Panc1 (cell line): ENCODE results near the gene SERPINE3. TPM values are rescaled to one million over a fixed set of nuclear protein-coding genes. Genes with fewer than 3 reads are reported as not detected.

Source experiments
- ATAC-seq: fragments of 200-7000 bp; cut with Tn5 transposase; 2 replicates; pipeline ENCODE4 v1.9.1; 2020; ENCODE audit warnings: mild to moderate bottlenecking, moderate library complexity
- BruUV-seq: library from RNA; stranded (reverse); fragments of 400-500 nt; replicated peaks from 2 replicates; lab custom pipeline; 2021; lab: Mats Ljungman, UMichigan
- CTCF ChIA-PET: fragments of 300-600 bp; sonication (Branson Sonifier 250); formaldehyde crosslinking; loops from one replicate; lab custom pipeline; 2022; ENCODE audit warnings: antibody characterized with exemption; lab: Charles Lee
- POLR2A ChIA-PET: fragments of 300-600 bp; sonication (Branson Sonifier 250); formaldehyde crosslinking; loops from one replicate; lab custom pipeline; 2022; ENCODE audit warnings: antibody characterized with exemption; lab: Charles Lee
- DNase-seq: peaks from one replicate; pipeline ENCODE4 v3.0.0-alpha.2; 2010; ENCODE audit warnings: low read depth, low spot score
- H3K27ac ChIP-seq: 2 replicates; pipeline ENCODE4 v1.5.1; 2011; ENCODE audit warnings: mild to moderate bottlenecking, low read length, inconsistent platforms
- H3K27me3 ChIP-seq: fragments of 200-500 bp; sonication (Bioruptor generic); 2 replicates; pipeline ENCODE4 v1.6.0; 2014; ENCODE audit warnings: low read length, inconsistent platforms; ENCODE audit not compliant: control insufficient read depth, insufficient read depth
- H3K36me3 ChIP-seq: fragments of 200-500 bp; sonication (Bioruptor generic); 2 replicates; pipeline ENCODE4 v1.5.1; 2014; ENCODE audit warnings: inconsistent platforms, mild to moderate bottlenecking, low read length, moderate library complexity; ENCODE audit not compliant: control insufficient read depth, insufficient read depth
- H3K4me1 ChIP-seq: 2 replicates; pipeline ENCODE4 v1.5.1; 2011; ENCODE audit warnings: inconsistent platforms, mild to moderate bottlenecking, low read length, moderate library complexity; ENCODE audit not compliant: control insufficient read depth, insufficient read depth
- H3K4me3 ChIP-seq, 2 experiments: 2 replicates each; pipeline ENCODE4 v1.5.1; 2011 to 2012; ENCODE audit warnings: low read depth in 2 of 2, low read length in 2 of 2, mild to moderate bottlenecking in 2 of 2, inconsistent platforms in 1 of 2, moderate library complexity in 1 of 2
- H3K9me3 ChIP-seq: fragments of 200-500 bp; sonication (Bioruptor generic); 2 replicates; pipeline ENCODE4 v1.5.1; 2014; ENCODE audit warnings: low read depth, mild to moderate bottlenecking, inconsistent platforms, low read length, moderate library complexity; ENCODE audit not compliant: control insufficient read depth, insufficient read depth
- POLR2AphosphoS5 ChIP-seq: IDR thresholded peaks from 2 replicates; pipeline ENCODE4 v1.6.1; 2012; ENCODE audit warnings: mild to moderate bottlenecking, low read depth, low read length, moderate library complexity
- SIN3A ChIP-seq: IDR thresholded peaks from 2 replicates; pipeline ENCODE4 v1.6.1; 2012; ENCODE audit warnings: low read depth, mild to moderate bottlenecking, low read length, moderate library complexity, borderline replicate concordance; ENCODE audit not compliant: insufficient read depth
- TCF7L2 ChIP-seq: IDR thresholded peaks from 2 replicates; pipeline ENCODE4 v1.6.1; 2011; ENCODE audit warnings: mild to moderate bottlenecking, low read depth, low read length, inconsistent platforms
- in situ Hi-C: cut with HindIII; loops from 2 replicates; pipeline ENCODE4 v1.10.0; 2016; ENCODE audit warnings: low sequenced_read_pairs, low pct_unique_long_range_greater_than_20kb
- intact Hi-C: fragments of 100-400 bp; cut with micrococcal nuclease; formaldehyde crosslinking; loops from one replicate; pipeline ENCODE4 v1.10.0; 2022; ENCODE audit not compliant: unreplicated experiment
- total RNA-seq: library from RNA; stranded (reverse); gene quantifications from one replicate; pipeline ENCODE4 v1.2.1, GENCODE V29; 2021; ENCODE audit not compliant: unreplicated experiment
- TF ChIP-seq, protein P1 (sequence below): fragments of 450-650 bp; IDR thresholded peaks from 2 replicates; pipeline ENCODE4 v1.5.1; 2017; ENCODE audit warnings: mild to moderate bottlenecking
- TF ChIP-seq, protein P2 (sequence below), 2 experiments: IDR thresholded peaks; 2 replicates each; pipeline ENCODE4 v1.6.1; 2011 to 2012; ENCODE audit warnings: low read depth in 2 of 2, control low read depth in 1 of 2, low read length in 1 of 2, mild to moderate bottlenecking in 1 of 2, moderate library complexity in 1 of 2; ENCODE audit not compliant: insufficient read depth in 1 of 2

The SERPINE3 gene
- total RNA-seq, 1 experiment from 2014 or later: not detected

DNA sequence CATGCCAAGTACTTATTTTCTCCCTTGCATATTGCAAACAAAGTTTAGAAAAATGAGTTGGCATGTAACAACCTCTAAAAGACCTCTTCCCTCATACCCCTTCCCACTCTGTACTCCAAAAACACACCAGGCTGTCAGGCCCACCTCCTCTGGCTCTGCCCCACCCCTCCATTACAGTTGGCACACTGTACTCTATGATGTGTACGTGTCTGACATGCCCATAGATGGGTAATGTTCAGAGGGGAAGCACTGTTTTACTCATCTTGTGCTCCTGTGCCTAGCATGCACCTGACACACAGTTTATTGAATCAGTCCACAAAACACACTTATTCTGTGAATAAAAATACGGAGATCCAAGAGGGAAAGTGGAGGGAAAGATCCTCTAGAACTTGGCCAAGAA, 45.6 kb downstream of the SERPINE3 start:
- in situ Hi-C loops (no loop called here), intact Hi-C loops (no loop called here)
- no peaks in the 10 kb centered on the region for H3K27me3 ChIP-seq
- BruUV-seq: no TSS peak
- H3K4me1 ChIP-seq: no peaks in the 10 kb centered on the region
- CTCF ChIA-PET: no interaction called here
- DNase-seq (no peak), ATAC-seq (no peak)
- POLR2A ChIA-PET: no interaction called here
- H3K27ac ChIP-seq: no peak overlapping the region
- H3K36me3 ChIP-seq: peaks cover 15% of the 10 kb centered on the region; the same call in 1 of the 2 replicates
- H3K4me3 ChIP-seq: no peak overlapping the region
- H3K9me3 ChIP-seq: no peaks in the 10 kb centered on the region
- TF ChIP-seq, protein P1, sequence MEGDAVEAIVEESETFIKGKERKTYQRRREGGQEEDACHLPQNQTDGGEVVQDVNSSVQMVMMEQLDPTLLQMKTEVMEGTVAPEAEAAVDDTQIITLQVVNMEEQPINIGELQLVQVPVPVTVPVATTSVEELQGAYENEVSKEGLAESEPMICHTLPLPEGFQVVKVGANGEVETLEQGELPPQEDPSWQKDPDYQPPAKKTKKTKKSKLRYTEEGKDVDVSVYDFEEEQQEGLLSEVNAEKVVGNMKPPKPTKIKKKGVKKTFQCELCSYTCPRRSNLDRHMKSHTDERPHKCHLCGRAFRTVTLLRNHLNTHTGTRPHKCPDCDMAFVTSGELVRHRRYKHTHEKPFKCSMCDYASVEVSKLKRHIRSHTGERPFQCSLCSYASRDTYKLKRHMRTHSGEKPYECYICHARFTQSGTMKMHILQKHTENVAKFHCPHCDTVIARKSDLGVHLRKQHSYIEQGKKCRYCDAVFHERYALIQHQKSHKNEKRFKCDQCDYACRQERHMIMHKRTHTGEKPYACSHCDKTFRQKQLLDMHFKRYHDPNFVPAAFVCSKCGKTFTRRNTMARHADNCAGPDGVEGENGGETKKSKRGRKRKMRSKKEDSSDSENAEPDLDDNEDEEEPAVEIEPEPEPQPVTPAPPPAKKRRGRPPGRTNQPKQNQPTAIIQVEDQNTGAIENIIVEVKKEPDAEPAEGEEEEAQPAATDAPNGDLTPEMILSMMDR: no peak

DNA sequence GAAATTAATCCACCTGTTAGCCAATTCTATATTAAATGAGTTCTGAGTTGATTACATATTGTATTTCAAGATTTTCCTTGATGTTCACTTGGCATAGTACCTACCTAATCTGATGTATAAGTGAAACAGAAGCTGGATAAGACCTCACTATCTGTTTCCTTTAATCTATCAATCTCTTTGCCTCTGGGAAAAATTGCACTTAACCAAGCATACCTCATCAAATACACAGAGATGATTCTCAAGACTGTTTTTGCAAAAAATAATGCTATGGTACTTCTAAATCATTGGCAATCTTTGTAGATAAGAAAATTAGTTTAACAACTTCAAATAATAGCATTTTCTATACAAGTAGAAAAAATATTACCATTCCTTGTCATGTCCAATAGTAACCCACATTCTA, 55.2 kb downstream of the SERPINE3 start:
- in situ Hi-C loops: no loop called here
- H3K9me3 ChIP-seq: no peaks in the 10 kb centered on the region
- no peak overlapping the region for H3K4me3 ChIP-seq
- ATAC-seq (no peak), DNase-seq (no peak)
- TF ChIP-seq SIN3A (no peak), POLR2AphosphoS5 (no peak), TCF7L2 (no peak)
- TF ChIP-seq, protein P2, sequence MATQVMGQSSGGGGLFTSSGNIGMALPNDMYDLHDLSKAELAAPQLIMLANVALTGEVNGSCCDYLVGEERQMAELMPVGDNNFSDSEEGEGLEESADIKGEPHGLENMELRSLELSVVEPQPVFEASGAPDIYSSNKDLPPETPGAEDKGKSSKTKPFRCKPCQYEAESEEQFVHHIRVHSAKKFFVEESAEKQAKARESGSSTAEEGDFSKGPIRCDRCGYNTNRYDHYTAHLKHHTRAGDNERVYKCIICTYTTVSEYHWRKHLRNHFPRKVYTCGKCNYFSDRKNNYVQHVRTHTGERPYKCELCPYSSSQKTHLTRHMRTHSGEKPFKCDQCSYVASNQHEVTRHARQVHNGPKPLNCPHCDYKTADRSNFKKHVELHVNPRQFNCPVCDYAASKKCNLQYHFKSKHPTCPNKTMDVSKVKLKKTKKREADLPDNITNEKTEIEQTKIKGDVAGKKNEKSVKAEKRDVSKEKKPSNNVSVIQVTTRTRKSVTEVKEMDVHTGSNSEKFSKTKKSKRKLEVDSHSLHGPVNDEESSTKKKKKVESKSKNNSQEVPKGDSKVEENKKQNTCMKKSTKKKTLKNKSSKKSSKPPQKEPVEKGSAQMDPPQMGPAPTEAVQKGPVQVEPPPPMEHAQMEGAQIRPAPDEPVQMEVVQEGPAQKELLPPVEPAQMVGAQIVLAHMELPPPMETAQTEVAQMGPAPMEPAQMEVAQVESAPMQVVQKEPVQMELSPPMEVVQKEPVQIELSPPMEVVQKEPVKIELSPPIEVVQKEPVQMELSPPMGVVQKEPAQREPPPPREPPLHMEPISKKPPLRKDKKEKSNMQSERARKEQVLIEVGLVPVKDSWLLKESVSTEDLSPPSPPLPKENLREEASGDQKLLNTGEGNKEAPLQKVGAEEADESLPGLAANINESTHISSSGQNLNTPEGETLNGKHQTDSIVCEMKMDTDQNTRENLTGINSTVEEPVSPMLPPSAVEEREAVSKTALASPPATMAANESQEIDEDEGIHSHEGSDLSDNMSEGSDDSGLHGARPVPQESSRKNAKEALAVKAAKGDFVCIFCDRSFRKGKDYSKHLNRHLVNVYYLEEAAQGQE (IDR thresholded peaks at IDR 0.05; ENCODE audit: insufficient read depth in 1 of 2, low read depth in 2 of 2, low read length in 1 of 2): no peak
- TF ChIP-seq, protein P1: no peak
- H3K27me3 ChIP-seq: no peaks in the 10 kb centered on the region
- no peak overlapping the region for H3K27ac ChIP-seq
- no TSS peak for BruUV-seq
- ChIA-PET CTCF (no interaction called here), POLR2A (no interaction called here)
- peaks cover 2% of the 10 kb centered on the region; the same call in 1 of the 2 replicates for H3K36me3 ChIP-seq
- 0 out of 2 replicates have a peak, but pooled peaks cover 2% of the 10 kb centered on the region for H3K4me1 ChIP-seq
- intact Hi-C loops: no loop called here
